Measurements from ENCODE around the gene CCNQ.

The CCNQ gene

DNA sequence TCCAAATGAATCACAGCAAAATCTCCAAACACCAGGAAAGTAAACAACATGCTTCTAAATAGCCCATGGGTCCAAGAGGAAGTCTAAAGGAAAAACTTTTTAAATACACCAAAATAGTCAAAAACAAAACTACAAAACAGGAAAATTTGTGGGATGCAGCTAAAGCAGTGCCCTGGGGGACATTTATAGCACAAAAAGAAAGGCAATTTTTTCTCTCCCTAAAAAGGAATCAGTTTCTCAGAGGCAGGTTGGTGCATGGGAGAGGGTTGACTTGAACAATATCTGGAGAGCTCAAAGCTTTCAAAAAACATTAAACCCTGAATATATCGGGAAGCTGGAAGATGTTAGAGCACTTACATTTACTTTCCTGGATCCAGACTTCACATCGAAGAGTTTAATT is 32.4 kb upstream of the CCNQ start:
- no peak overlapping the region for H3K27ac ChIP-seq
- TF ChIP-seq, protein P1, sequence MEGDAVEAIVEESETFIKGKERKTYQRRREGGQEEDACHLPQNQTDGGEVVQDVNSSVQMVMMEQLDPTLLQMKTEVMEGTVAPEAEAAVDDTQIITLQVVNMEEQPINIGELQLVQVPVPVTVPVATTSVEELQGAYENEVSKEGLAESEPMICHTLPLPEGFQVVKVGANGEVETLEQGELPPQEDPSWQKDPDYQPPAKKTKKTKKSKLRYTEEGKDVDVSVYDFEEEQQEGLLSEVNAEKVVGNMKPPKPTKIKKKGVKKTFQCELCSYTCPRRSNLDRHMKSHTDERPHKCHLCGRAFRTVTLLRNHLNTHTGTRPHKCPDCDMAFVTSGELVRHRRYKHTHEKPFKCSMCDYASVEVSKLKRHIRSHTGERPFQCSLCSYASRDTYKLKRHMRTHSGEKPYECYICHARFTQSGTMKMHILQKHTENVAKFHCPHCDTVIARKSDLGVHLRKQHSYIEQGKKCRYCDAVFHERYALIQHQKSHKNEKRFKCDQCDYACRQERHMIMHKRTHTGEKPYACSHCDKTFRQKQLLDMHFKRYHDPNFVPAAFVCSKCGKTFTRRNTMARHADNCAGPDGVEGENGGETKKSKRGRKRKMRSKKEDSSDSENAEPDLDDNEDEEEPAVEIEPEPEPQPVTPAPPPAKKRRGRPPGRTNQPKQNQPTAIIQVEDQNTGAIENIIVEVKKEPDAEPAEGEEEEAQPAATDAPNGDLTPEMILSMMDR (conservative IDR thresholded peaks at IDR 0.05) = no peak
- no peak for TF ChIP-seq ZFX (IDR thresholded peaks at IDR 0.05)

DNA sequence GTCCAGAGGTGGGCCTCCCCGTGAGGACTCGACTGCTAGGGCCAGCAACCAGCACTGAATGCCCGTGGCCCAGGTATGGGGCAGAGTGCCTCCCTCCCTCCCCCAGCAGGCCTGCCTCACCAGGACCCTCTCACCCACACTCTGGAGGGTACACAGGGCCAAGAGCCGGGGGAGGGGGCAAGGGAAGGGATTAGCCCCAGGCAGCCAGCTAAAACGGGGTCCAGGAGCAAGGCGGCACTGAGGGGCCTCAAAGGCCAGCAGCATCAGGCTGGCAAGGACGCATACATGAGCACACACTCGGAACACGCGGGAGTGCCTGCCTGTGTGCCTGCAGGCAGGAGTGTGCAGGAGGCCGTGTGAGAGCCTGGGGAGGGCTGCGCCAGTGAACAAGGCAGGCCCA is 29.7 kb upstream of the CCNQ start:
- TF ChIP-seq, protein P1 (conservative IDR thresholded peaks at IDR 0.05) = no peak
- TF ChIP-seq ZFX (IDR thresholded peaks at IDR 0.05) = no peak
- H3K27ac ChIP-seq = no peak overlapping the region

DNA sequence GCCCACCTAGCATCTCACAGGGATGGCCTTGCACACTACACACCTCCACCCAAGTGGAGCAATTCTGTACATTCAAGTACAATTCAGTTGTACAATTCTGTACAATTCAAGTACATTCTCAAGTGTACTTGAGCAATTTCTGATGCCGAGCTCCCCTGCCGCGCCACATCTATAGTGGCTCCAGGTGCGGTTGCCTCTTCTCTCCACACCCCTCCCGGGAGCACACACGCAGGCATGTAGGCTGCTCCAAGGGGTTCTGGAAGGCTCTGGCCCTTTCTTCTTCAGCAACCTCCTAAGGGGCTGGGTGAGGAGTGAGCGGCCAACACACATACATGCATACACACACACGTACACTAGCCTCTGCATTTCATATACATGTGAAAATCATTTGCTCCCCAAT is 29.2 kb upstream of the CCNQ start:
- TF ChIP-seq, protein P1 (conservative IDR thresholded peaks at IDR 0.05) = no peak
- no peak for TF ChIP-seq ZFX (IDR thresholded peaks at IDR 0.05)
- no peak overlapping the region for H3K27ac ChIP-seq

DNA sequence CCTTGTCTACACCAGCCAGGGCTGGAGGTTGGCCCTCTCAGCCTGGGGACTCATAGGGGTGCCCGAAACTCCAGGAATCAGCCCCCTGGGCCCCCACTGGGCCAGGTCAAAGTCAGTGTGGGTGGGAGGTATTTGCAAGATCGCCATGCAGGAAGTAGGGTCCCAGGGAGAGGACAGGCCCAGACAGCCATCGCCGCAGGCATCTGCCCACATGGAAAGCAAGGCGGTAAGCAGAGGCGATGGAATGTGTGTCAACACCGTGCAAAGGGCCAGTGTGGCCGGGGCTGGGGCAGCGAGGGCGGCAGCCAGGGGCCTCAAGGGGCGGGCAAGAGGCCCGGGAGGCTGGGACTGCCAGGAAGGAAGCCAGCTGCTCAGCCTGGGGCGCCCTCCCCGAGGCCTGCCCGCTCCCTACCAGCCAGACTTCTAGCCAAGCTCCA is 28.8 kb upstream of the CCNQ start:
- no peak overlapping the region for H3K27ac ChIP-seq
- no peak for TF ChIP-seq ZFX (IDR thresholded peaks at IDR 0.05)
- TF ChIP-seq, protein P1 (conservative IDR thresholded peaks at IDR 0.05) = no peak

DNA sequence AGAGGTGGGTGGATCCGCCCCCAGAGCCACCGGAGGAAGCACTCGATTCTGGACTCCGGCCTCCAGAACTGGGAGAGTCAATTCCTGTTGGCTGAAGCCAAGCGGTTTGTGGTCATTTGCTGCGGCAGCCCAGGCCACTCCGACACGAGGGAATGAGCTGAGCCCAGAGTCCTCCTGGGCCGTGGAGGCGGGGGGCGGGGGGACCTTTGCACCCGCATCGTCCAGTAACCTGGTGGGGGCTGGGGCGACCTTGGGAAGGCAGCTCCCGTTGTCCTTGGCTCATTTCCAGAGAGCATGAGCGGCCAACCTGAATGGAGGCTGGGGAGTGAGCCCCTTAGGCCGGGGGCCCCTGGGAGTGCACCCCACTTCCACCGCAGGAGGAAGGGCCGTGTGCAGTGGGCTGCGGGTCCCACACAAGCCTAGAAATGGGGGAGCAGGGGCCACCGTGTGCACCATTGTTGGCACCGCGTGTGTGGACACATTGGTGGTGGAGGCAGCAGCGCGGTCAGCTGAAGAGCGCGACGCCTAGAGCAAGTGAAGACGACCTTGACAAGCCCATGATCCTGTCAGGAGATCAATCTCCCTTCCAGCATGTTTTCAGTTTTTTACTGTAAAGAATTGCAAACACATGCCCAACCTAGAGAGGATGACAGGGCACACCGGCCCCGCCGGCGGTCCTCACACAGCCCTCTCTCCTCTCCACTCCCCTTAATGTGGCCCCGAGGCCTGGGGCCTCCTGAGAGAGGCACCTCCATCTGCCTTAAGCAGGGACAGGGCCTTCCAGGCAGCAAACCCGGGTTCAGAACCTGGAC is 28.1 kb upstream of the CCNQ start:
- H3K27ac ChIP-seq = no peak overlapping the region
- TF ChIP-seq, protein P1 (conservative IDR thresholded peaks at IDR 0.05) = no peak
- TF ChIP-seq ZFX (IDR thresholded peaks at IDR 0.05) = no peak

DNA sequence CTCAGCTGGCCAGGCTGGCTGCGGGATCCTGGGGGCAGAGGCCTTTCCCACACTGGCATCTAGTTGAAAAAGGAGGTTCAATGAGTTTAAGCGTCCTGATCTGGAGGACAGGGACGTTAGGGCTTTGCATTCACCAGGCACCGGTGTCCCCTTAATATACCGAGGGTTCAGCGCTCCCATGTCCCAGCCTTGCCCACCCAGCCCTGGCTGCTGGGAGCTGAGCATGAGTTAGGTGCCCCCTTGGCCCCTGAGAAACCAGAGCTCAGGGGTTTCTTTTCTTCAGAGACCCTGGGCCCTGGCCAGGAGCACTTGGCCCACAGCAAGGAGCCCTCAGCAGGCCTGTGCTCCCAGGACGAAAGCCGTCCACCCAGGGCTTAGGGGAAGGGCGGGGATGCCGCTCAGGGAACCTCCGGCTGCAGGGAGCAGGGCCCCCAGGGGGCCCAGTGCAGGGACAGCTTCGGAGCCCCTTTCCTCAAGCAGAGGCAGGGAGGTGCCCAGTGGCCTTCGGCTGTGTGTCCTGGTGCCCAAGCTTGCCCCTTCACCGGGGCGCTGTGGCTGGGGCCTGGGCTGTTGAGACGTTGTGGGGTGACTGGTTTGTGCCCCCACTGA is 27.2 kb upstream of the CCNQ start:
- TF ChIP-seq, protein P1 (conservative IDR thresholded peaks at IDR 0.05) = no peak
- no peak for TF ChIP-seq ZFX (IDR thresholded peaks at IDR 0.05)
- H3K27ac ChIP-seq = no peak overlapping the region

DNA sequence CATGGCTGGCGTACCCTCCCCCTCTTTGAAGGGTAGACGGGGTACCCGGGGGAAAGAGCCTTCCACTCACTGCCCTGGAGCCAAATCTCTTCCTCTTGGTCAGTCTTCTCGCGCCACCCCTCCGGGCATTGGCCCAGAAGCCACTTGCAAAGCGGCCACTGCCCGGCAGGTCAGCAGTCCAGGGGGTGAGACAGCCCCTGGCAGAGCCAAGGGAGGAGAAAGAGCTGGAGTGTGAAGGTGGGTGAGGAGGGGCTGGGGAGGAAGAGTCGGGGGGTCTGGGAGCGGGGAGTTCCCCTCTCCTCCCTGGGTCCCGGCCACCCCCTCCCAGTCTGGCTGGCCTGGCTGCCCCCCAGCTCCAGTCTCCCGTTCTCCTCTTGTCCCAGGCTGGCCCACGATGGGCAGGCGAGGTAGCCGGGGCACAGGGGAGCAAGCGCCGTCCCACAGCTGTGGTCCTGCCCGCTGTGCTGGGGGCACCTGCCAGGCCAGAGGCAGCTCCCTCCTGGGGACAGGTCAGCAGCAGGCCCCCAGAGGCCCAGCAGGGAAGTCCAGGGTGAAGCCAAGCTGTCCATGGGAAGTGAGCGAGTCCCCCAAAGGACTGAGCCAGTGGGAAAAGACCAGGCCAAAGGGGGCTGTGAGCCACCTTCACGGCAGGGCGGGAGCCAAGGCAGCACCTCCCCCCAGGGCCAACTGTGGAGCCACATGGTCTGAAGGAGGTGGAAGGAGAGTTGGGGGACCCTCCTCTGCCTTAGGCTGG is 26.5 kb upstream of the CCNQ start:
- no peak overlapping the region for H3K27ac ChIP-seq
- no peak for TF ChIP-seq ZFX (IDR thresholded peaks at IDR 0.05)
- TF ChIP-seq, protein P1 (conservative IDR thresholded peaks at IDR 0.05) = no peak
